ENCODE data around the gene ZSWIM6.
"Not testable (repeated sequence)": the region's sequence is repeated elsewhere in the genome, so short reads cannot be mapped to it uniquely, and the experiment has no call there.

ZSWIM6 gene

GRCh38 chr5:61407706-61408270 lies 75.7 kb downstream of the ZSWIM6 start:
- no peak for DNase-seq (ENCODE audit: low read depth in 2 of 2)

DNA sequence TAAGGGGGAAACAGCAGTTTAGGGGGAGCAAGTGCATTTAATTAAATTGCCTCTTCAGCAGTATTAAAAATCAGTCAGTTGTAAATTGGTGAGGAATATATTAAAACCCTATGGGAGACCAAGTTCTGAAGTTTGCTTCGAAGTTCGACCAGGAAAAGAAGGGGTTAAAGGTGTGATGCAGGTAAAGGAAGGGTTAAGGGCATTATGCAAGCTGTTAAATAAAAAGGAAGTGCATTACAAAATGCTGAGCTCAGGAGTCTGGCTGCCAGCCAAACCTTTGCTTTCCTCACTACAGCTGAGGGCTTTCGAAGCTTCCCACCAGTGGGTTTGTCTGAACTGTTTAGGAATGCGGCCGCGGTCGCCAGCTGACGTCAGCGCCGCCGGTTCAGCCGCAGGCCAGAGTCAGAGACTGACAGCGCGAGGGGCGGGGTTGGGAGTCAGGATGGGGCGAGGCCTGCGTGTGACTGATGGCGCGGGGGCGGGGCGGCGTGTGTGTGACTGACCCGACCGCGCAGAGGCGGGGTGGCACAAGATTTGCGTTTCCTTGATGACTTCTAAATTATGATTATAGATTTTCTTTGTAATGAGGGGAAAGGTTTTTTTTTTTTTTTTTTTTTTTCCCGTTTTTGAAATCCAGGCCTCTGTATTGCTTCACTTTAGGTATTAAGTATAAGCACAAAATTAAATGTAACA lies 76.6 kb downstream of the ZSWIM6 start:
- peak; percentile 97 to 98 for DNase-seq (ENCODE audit: low read depth in 2 of 2)

GRCh38 chr5:61409568-61409967 lies 77.5 kb downstream of the ZSWIM6 start:
- DNase-seq (ENCODE audit: low read depth in 2 of 2), result no peak

DNA sequence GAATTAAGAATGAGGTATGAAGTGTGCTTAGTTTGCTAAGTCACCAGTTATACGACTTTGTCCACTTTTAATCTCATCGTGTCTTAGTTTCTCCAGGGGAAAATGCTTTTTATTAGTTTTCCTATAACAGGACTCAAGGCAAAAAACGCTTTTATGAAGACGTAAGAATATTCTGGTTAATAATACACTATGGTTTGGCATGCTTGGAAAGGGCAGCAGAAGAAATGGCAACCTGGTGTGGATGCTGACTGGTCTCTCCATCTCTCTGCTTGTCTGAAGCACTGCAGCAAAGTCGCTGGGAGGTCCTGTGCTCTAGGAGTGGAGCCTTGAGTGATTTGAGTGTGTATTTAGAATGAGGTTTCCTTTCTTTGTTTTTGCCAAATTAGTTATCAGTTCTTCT lies 78.8 kb downstream of the ZSWIM6 start:
- DNase-seq (ENCODE audit: low read depth in 2 of 2), result no peak

- DNase-seq (ENCODE audit: low read depth in 2 of 2), result no peak
These were observed 80.3 kb downstream of the ZSWIM6 start for GRCh38 chr5:61412361-61412760.

GRCh38 chr5:61413205-61413604 lies 81.1 kb downstream of the ZSWIM6 start:
- DNase-seq (ENCODE audit: low read depth in 2 of 2), result not testable (repeated sequence)

DNA sequence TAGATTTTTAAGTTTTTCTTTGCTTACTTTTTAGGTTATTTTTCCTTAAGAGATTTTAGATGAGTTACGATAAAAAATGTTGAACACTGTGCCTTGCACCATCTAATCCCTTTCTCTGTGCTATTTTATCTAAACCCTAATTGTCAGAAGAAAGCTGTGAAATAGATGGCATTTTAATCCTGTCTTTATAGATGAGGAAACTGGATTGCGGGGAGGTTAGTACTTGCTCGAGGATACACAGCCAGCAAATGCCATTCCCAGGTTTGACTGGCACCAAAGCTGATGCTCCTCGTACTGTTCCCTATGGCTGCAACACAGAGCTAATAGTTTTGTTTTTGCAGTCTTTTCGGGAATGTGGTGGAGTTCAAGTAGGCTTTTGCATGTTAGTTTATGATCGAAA lies 82.7 kb downstream of the ZSWIM6 start:
- DNase-seq (ENCODE audit: low read depth in 2 of 2), result no peak

GRCh38 chr5:61416010-61416409 lies 84.0 kb downstream of the ZSWIM6 start:
- DNase-seq (ENCODE audit: low read depth in 2 of 2), result no peak

- DNase-seq (ENCODE audit: low read depth in 2 of 2), result no peak
These were observed 84.4 kb downstream of the ZSWIM6 start for GRCh38 chr5:61416420-61416819.

- no peak for DNase-seq (ENCODE audit: low read depth in 2 of 2)
These were observed 85.3 kb downstream of the ZSWIM6 start for GRCh38 chr5:61417340-61417739.

GRCh38 chr5:61417851-61418250 lies 85.8 kb downstream of the ZSWIM6 start:
- DNase-seq (ENCODE audit: low read depth in 2 of 2), result no peak

GRCh38 chr5:61419106-61419505 lies 87.0 kb downstream of the ZSWIM6 start:
- DNase-seq (ENCODE audit: low read depth in 2 of 2), result no peak

DNA sequence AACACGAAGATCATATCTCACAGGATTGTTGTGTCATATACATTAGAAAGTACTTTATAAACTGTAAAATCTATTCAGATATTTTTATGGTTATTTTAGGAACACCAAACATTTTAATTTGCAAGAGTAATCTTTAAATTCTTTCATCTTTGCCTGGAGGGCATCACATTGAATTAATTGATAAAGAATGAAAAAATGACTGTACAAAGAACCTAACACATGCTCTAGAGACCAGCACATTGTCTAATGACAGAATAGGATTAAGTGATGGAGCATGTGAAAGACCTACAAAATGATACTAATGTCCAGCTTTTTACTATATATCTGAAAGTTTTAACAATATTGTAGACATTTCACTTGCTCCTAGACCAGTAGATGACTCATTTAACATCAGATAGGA lies 88.0 kb downstream of the ZSWIM6 start:
- no peak for DNase-seq (ENCODE audit: low read depth in 2 of 2)

GRCh38 chr5:61421262-61421661 lies 89.2 kb downstream of the ZSWIM6 start:
- DNase-seq (ENCODE audit: low read depth in 2 of 2), result not testable (repeated sequence)

- no peak for DNase-seq (ENCODE audit: low read depth in 2 of 2)
These were observed 91.6 kb downstream of the ZSWIM6 start for GRCh38 chr5:61423487-61424145.

DNA sequence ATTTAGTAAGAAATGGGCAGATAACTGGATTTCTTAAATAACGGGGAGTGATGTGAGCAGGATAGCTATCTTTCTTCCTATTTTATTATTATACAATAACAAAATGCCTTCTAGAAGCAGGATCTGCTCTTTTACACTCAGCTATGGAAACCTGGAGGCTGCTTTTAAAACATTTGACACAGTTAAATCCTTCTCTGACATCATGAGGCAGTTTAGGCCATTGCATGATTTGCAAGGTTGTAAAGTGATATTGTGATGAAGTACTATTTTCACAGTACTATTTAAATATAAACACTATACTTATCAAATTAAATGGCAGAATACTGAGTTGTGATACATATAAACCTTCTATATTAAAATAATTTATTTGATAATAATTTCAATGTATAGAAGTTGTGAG lies 93.9 kb downstream of the ZSWIM6 start:
- no peak for DNase-seq (ENCODE audit: low read depth in 2 of 2)

- DNase-seq (ENCODE audit: low read depth in 2 of 2), result no peak
These were observed 97.8 kb downstream of the ZSWIM6 start for GRCh38 chr5:61429906-61430305.

GRCh38 chr5:61431923-61432620 lies 100.0 kb downstream of the ZSWIM6 start:
- DNase-seq (ENCODE audit: low read depth in 2 of 2), result no peak

- no peak for DNase-seq (ENCODE audit: low read depth in 2 of 2)
These were observed 103.3 kb downstream of the ZSWIM6 start for GRCh38 chr5:61435368-61435767.

- no peak for DNase-seq (ENCODE audit: low read depth in 2 of 2)
These were observed 106.4 kb downstream of the ZSWIM6 start for GRCh38 chr5:61438298-61438970.

DNA sequence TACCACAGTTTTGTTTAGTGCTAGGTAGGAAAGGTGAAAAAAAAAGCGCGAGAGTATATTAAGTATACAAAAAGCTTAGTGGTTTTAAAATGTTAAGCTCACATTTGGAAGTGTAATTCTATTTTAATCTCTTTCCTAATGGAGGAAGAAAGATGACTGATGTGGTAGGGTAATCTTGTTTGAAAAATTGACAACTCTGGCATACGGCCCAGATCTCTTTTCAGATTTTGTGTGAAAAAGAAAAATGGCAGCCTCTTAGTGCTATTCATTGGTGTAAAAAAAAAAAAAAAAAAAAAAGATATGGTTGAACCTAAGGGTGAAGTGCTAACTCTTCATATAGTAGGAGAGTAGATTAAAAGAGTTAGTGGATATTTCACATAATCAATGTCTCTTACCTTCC lies 108.0 kb downstream of the ZSWIM6 start:
- DNase-seq (ENCODE audit: low read depth in 2 of 2), result no peak

GRCh38 chr5:61440596-61440995 lies 108.5 kb downstream of the ZSWIM6 start:
- no peak for DNase-seq (ENCODE audit: low read depth in 2 of 2)

Measured in activated CD8-positive, alpha-beta memory T cell treated with anti-CD3 and anti-CD28 coated beads for 4 hours (primary cell).